SK-N-SH (cell line): ENCODE results near the gene TAPBP. TPM values are rescaled to one million over a fixed set of nuclear protein-coding genes. Genes with fewer than 3 reads are reported as not detected.

Source experiments
- CTCF ChIA-PET: fragments of 300-600, 350-600 bp; formaldehyde crosslinking; extraction: SDS; loops from one replicate; lab custom pipeline; 2021; lab: Yijun Ruan, JAX
- POLR2A ChIA-PET: fragments of 350-600 bp; sonication (Branson Sonifier 250); formaldehyde crosslinking; extraction: SDS; loops from one replicate; lab custom pipeline; 2020; ENCODE audit warnings: antibody characterized with exemption, inconsistent platforms; lab: Yijun Ruan, JAX
- DNase-seq: peaks from one replicate; pipeline ENCODE4 v3.0.0; 2012
- H2AFZ ChIP-seq: fragments of 200-600 bp; sonication (generic); 2 replicates; pipeline ENCODE4 v1.8.1; 2016; ENCODE audit warnings: antibody characterized with exemption, mild to moderate bottlenecking, low read depth
- H3F3A ChIP-seq: fragments of 200-600 bp; sonication (generic); replicated peaks from 2 replicates; pipeline ENCODE3; 2016; ENCODE audit warnings: antibody characterized with exemption, mild to moderate bottlenecking; ENCODE audit not compliant: insufficient read depth
- H3K27ac ChIP-seq, 2 experiments: fragments of 200-500 bp in 1 of 2; fragments of 200-600 bp in 1 of 2; sonication (Bioruptor generic) in 1 of 2; sonication (generic), shearing (Covaris generic) in 1 of 2; 2 replicates each; pipeline versions ENCODE4 v1.5.1 to v1.6.1; 2014 to 2016; ENCODE audit warnings: low read depth in 2 of 2, inconsistent platforms in 1 of 2, low read length in 1 of 2, mild to moderate bottlenecking in 1 of 2, mixed read lengths in 1 of 2
- H3K27me3 ChIP-seq: fragments of 200-600 bp; sonication (generic), shearing (Covaris generic); 2 replicates; pipeline ENCODE4 v1.6.1; 2016; ENCODE audit warnings: mixed run types; ENCODE audit not compliant: insufficient read depth
- H3K36me3 ChIP-seq, 2 experiments: fragments of 200-500 bp in 1 of 2; fragments of 200-600 bp in 1 of 2; sonication (Bioruptor generic) in 1 of 2; sonication (generic) in 1 of 2; replicated peaks in 1 of 2; 2 replicates each; pipeline versions ENCODE3 to v1.5.1; 2014 to 2016; ENCODE audit warnings: low read length in 1 of 2, mild to moderate bottlenecking in 1 of 2; ENCODE audit not compliant: insufficient read depth in 2 of 2, control insufficient read depth in 1 of 2
- H3K4me1 ChIP-seq, 2 experiments: fragments of 200-500 bp in 1 of 2; fragments of 200-600 bp in 1 of 2; sonication (Bioruptor generic) in 1 of 2; sonication (generic), shearing (Covaris generic) in 1 of 2; 2 replicates each; pipeline versions ENCODE4 v1.5.1 to v1.6.1; 2014 to 2016; ENCODE audit warnings: low read depth in 1 of 2, low read length in 1 of 2, mixed run types in 1 of 2; ENCODE audit not compliant: insufficient read depth in 2 of 2, control insufficient read depth in 1 of 2
- H3K4me2 ChIP-seq: fragments of 200-600 bp; sonication (generic), shearing (Covaris generic); 2 replicates; pipeline ENCODE4 v1.6.1; 2017; ENCODE audit warnings: mixed run types
- H3K4me3 ChIP-seq, 2 experiments: fragments of 200-500 bp in 1 of 2; fragments of 200-600 bp in 1 of 2; sonication (Bioruptor generic) in 1 of 2; sonication (generic), shearing (Covaris generic) in 1 of 2; 2 replicates each; pipeline versions ENCODE4 v1.5.1 to v1.8.1; 2014 to 2016; ENCODE audit warnings: low read depth in 2 of 2, inconsistent platforms in 1 of 2, low read length in 1 of 2, mild to moderate bottlenecking in 1 of 2, mixed read lengths in 1 of 2, moderate library complexity in 1 of 2
- H3K79me2 ChIP-seq: fragments of 200-600 bp; sonication (generic); 2 replicates; pipeline ENCODE4 v1.8.1; 2017; ENCODE audit warnings: mild to moderate bottlenecking; ENCODE audit not compliant: insufficient read depth
- H3K9ac ChIP-seq: fragments of 200-600 bp; sonication (generic); 2 replicates; pipeline ENCODE4 v1.6.1; 2017; ENCODE audit warnings: mixed run types
- H3K9me2 ChIP-seq: fragments of 200-600 bp; sonication (generic); 2 replicates; pipeline ENCODE4 v1.6.1; 2017; ENCODE audit warnings: mixed run types
- H3K9me3 ChIP-seq: fragments of 200-600 bp; sonication (generic); 2 replicates; pipeline ENCODE4 v1.6.1; 2017; ENCODE audit warnings: mixed run types, mild to moderate bottlenecking, moderate library complexity
- H4K20me1 ChIP-seq: fragments of 200-600 bp; sonication (generic); 2 replicates; pipeline ENCODE4 v1.6.1; 2017; ENCODE audit warnings: mild to moderate bottlenecking, mixed run types; ENCODE audit not compliant: insufficient read depth
- EZH2phosphoT487 ChIP-seq: fragments of 200-600 bp; sonication (generic); IDR thresholded peaks from 2 replicates; pipeline ENCODE4 v1.6.1; 2017; ENCODE audit warnings: low read depth, mixed run types, mild to moderate bottlenecking, antibody characterized with exemption, moderate library complexity, borderline replicate concordance
- FOSL2 ChIP-seq: IDR thresholded peaks from 2 replicates; pipeline ENCODE4 v1.4.0; 2012; ENCODE audit warnings: low read depth, mild to moderate bottlenecking, moderate library complexity, borderline replicate concordance
- FOXJ3 ChIP-seq: sonication (generic); formaldehyde crosslinking; IDR thresholded peaks from 2 replicates; pipeline ENCODE4 v1.5.1; 2020; ENCODE audit warnings: mild to moderate bottlenecking, missing genetic modification reagents
- FOXM1 ChIP-seq: IDR thresholded peaks from 2 replicates; pipeline ENCODE4 v1.4.0; 2012; ENCODE audit warnings: low read depth, mild to moderate bottlenecking
- GABPA ChIP-seq: IDR thresholded peaks from 2 replicates; pipeline ENCODE4 v1.4.0; 2012; ENCODE audit warnings: low read depth, mild to moderate bottlenecking
- GATA2 ChIP-seq: sonication (generic); formaldehyde crosslinking; IDR thresholded peaks from 2 replicates; pipeline ENCODE4 v1.5.0; 2020; ENCODE audit warnings: mild to moderate bottlenecking, missing genetic modification reagents
- JUND ChIP-seq: IDR thresholded peaks from 2 replicates; pipeline ENCODE4 v1.4.0; 2012
- MEF2A ChIP-seq: IDR thresholded peaks from 2 replicates; pipeline ENCODE4 v1.4.0; 2012; ENCODE audit warnings: low read depth, borderline replicate concordance
- NRF1 ChIP-seq: IDR thresholded peaks from 2 replicates; pipeline ENCODE4 v1.6.1; 2012; ENCODE audit warnings: low read depth, mild to moderate bottlenecking, low read length
- RCOR1 ChIP-seq: fragments of 150-350 bp; IDR thresholded peaks from 2 replicates; pipeline ENCODE4 v1.6.1; 2017; ENCODE audit warnings: antibody characterized with exemption, low read length
- RFX5 ChIP-seq: IDR thresholded peaks from 2 replicates; pipeline ENCODE4 v1.6.1; 2012; ENCODE audit warnings: mild to moderate bottlenecking, improper control_type of control experiment, low read length
- RXRA ChIP-seq: IDR thresholded peaks from 2 replicates; pipeline ENCODE4 v1.4.0; 2012; ENCODE audit warnings: low read depth, mild to moderate bottlenecking, borderline replicate concordance
- SMC3 ChIP-seq: IDR thresholded peaks from 2 replicates; pipeline ENCODE4 v1.6.1; 2012; ENCODE audit warnings: low read depth, low read length, improper control_type of control experiment
- TAF1 ChIP-seq: IDR thresholded peaks from 2 replicates; pipeline ENCODE4 v1.6.1; 2012; ENCODE audit warnings: low read depth, mild to moderate bottlenecking, low read length, moderate library complexity, borderline replicate concordance
- TCF12 ChIP-seq: IDR thresholded peaks from 2 replicates; pipeline ENCODE4 v1.4.0; 2012
- TEAD4 ChIP-seq: IDR thresholded peaks from 2 replicates; pipeline ENCODE4 v1.4.0; 2012; ENCODE audit warnings: mild to moderate bottlenecking, borderline replicate concordance; ENCODE audit not compliant: insufficient read depth
- YY1 ChIP-seq: IDR thresholded peaks from 2 replicates; pipeline ENCODE4 v1.4.0; 2012; ENCODE audit warnings: low read depth, mild to moderate bottlenecking
- WGBS: methylation state at CpG from one replicate; pipeline ENCODE4 v1.1.6; 2017; ENCODE audit warnings: low lambda C conversion rate; 5-methylcytosine and 5-hydroxymethylcytosine counted together
- polyA plus RNA-seq, 3 experiments: library from polyadenylated mRNA; depleted of rRNA; stranded (reverse); fragments of >200 nt; gene quantifications; 2 replicates each; pipeline ENCODE4 v1.2.3, GENCODE V29; 2012
- TF ChIP-seq, protein P1 (sequence below): IDR thresholded peaks from 2 replicates; pipeline ENCODE4 v1.4.0; 2012; ENCODE audit warnings: low read depth
- TF ChIP-seq, protein P2 (sequence below): IDR thresholded peaks from 2 replicates; pipeline ENCODE4 v1.4.0; 2012; ENCODE audit warnings: low read depth, borderline replicate concordance
- TF ChIP-seq, protein P3 (sequence below): fragments of 150-350 bp; IDR thresholded peaks from 2 replicates; pipeline ENCODE4 v1.6.1; 2016; ENCODE audit warnings: mild to moderate bottlenecking, low read depth, low read length
- TF ChIP-seq, protein P4 (sequence below): fragments of 150-350 bp; IDR thresholded peaks from 2 replicates; pipeline ENCODE4 v1.6.1; 2017; ENCODE audit warnings: antibody characterized with exemption, low read length, low read depth, borderline replicate concordance
- TF ChIP-seq, protein P5 (sequence below): IDR thresholded peaks from 2 replicates; pipeline ENCODE4; 2012

Gene TAPBP
- polyA plus RNA-seq, 1 of the 3 experiments (the other 2 are of a cell fraction), result 44.5 TPM

DNA sequence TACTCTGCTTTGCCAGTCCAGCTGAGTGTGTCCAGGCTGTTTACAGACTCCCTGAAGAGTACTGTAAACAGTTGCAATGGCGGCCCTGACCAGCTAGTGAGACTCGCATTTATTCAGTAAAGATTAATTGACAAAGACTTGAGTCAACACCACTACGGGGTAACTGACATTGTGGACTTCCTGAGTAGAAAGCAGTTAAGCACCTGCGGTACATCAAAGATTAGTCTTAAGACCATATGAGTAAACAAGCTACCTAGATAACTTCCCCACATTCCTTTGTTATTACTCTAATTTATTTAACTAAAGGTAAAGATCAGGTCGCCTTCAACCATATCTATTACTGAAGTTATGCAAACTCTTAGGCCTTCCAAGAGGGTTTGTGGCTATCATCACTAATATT lies 54.8 kb downstream of the TAPBP start:
- Histone ChIP-seq H3K9me2 (no peaks in the 10 kb centered on the region), H3K27ac (no peak overlapping the region), H3K9ac (no peak overlapping the region), H3K9me3 (no peaks in the 10 kb centered on the region), H2AFZ (no peak overlapping the region), H3K4me1 (no peaks in the 10 kb centered on the region; a peak in 1 of 4 replicates), H4K20me1 (no peaks in the 10 kb centered on the region), H3K4me2 (no peak overlapping the region), H3K27me3 (no peaks in the 10 kb centered on the region), H3K79me2 (no peaks in the 10 kb centered on the region), H3K36me3 (peaks cover 12 to 39% of the 10 kb centered on the region in 2 experiments), H3F3A (no peaks in the 10 kb centered on the region), H3K4me3 (no peak overlapping the region)
- no peak for TF ChIP-seq RXRA
- no peak for TF ChIP-seq GATA2 (CRISPR knock-in tag)
- TF ChIP-seq, protein P1, sequence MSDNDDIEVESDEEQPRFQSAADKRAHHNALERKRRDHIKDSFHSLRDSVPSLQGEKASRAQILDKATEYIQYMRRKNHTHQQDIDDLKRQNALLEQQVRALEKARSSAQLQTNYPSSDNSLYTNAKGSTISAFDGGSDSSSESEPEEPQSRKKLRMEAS, result no peak
- no peak for TF ChIP-seq EZH2phosphoT487
- no peak for TF ChIP-seq TCF12
- TF ChIP-seq, protein P2, sequence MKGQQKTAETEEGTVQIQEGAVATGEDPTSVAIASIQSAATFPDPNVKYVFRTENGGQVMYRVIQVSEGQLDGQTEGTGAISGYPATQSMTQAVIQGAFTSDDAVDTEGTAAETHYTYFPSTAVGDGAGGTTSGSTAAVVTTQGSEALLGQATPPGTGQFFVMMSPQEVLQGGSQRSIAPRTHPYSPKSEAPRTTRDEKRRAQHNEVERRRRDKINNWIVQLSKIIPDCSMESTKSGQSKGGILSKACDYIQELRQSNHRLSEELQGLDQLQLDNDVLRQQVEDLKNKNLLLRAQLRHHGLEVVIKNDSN, result no peak
- TF ChIP-seq, protein P3, sequence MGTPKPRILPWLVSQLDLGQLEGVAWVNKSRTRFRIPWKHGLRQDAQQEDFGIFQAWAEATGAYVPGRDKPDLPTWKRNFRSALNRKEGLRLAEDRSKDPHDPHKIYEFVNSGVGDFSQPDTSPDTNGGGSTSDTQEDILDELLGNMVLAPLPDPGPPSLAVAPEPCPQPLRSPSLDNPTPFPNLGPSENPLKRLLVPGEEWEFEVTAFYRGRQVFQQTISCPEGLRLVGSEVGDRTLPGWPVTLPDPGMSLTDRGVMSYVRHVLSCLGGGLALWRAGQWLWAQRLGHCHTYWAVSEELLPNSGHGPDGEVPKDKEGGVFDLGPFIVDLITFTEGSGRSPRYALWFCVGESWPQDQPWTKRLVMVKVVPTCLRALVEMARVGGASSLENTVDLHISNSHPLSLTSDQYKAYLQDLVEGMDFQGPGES, result no peak
- TF ChIP-seq FOXM1, result no peak
- TF ChIP-seq YY1, result no peak
- TF ChIP-seq, protein P4, sequence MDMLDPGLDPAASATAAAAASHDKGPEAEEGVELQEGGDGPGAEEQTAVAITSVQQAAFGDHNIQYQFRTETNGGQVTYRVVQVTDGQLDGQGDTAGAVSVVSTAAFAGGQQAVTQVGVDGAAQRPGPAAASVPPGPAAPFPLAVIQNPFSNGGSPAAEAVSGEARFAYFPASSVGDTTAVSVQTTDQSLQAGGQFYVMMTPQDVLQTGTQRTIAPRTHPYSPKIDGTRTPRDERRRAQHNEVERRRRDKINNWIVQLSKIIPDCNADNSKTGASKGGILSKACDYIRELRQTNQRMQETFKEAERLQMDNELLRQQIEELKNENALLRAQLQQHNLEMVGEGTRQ, result no peak
- no peak for TF ChIP-seq TEAD4
- TF ChIP-seq RFX5, result no peak
- TF ChIP-seq TAF1, result no peak
- TF ChIP-seq FOXJ3 (CRISPR knock-in tag), result no peak
- no peak for TF ChIP-seq FOSL2
- CTCF ChIA-PET, result interaction anchor here (1.2 to 4.8 kb wide), 2 partner anchors 10 to 12 kb away, joined by 4 to 25 read pairs; partner anchors contain the start of genes RPS18 and VPS52
- POLR2A ChIA-PET, result no interaction called here
- no peak for DNase-seq
- WGBS, result 97% methylated on average over 5 of the region's 5 CpGs

DNA sequence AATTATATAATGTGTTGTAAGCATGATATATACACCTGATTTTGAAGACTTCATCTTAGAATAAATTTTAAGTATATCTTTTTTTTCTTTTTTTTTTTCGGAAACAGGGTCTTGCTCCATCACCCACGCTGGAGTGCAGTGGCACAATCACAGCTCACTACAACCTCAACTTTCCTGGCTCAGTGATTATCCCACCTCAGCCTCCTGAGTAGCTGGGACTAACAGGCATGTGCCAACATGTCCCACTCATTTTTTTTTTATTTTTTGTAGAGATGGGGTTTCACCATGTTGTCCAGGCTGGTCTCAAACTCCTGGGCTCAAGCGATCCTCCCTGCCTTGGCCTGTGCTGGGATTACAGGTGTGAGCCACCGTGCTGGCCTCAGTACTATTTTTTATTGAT lies 59.3 kb downstream of the TAPBP start:
- no peaks in the 10 kb centered on the region for H4K20me1 ChIP-seq
- no peaks in the 10 kb centered on the region for H3K27me3 ChIP-seq
- H3K4me2 ChIP-seq, result no peak overlapping the region
- WGBS, result 96% methylated on average over 4 of the region's 4 CpGs
- no peak overlapping the region for H3K4me3 ChIP-seq
- H3K27ac ChIP-seq, result no peak overlapping the region
- H3F3A ChIP-seq, result peaks cover 32% of the 10 kb centered on the region
- peaks cover 12 to 21% of the 10 kb centered on the region in 2 experiments; a peak in 3 of 4 replicates for H3K4me1 ChIP-seq
- DNase-seq, result no peak
- ChIA-PET CTCF (interaction anchor here (0.6 to 1.6 kb wide), 6 partner anchors 17 to 416 kb away, joined by 3 to 4 read pairs (median 3); partner anchors contain the start of genes RPS18, TAP2 and VPS52), POLR2A (interaction anchor here (0.6 to 1.5 kb wide), 2 partner anchors 17 to 44 kb away, joined by 3 read pairs; partner anchors contain the start of genes RPS18 and VPS52)
- H3K9me3 ChIP-seq, result no peaks in the 10 kb centered on the region
- peaks cover 10% of the 10 kb centered on the region; the same call in 1 of the 2 replicates for H3K79me2 ChIP-seq
- no peak overlapping the region for H3K9ac ChIP-seq
- H3K9me2 ChIP-seq, result no peaks in the 10 kb centered on the region
- peaks cover 7 to 33% of the 10 kb centered on the region in 2 experiments for H3K36me3 ChIP-seq
- H2AFZ ChIP-seq, result no peak overlapping the region
- no peak for TF ChIP-seq MEF2A
- no peak for TF ChIP-seq GABPA
- TF ChIP-seq SMC3, result no peak
- TF ChIP-seq, protein P3, result no peak
- TF ChIP-seq TEAD4, result no peak
- no peak for TF ChIP-seq EZH2phosphoT487
- no peak for TF ChIP-seq YY1
- no peak for TF ChIP-seq RCOR1
- no peak for TF ChIP-seq FOXJ3 (CRISPR knock-in tag)
- no peak for TF ChIP-seq NRF1
- no peak for TF ChIP-seq RFX5
- no peak for TF ChIP-seq JUND
- TF ChIP-seq, protein P4, result no peak
- TF ChIP-seq TCF12, result no peak
- TF ChIP-seq, protein P5, sequence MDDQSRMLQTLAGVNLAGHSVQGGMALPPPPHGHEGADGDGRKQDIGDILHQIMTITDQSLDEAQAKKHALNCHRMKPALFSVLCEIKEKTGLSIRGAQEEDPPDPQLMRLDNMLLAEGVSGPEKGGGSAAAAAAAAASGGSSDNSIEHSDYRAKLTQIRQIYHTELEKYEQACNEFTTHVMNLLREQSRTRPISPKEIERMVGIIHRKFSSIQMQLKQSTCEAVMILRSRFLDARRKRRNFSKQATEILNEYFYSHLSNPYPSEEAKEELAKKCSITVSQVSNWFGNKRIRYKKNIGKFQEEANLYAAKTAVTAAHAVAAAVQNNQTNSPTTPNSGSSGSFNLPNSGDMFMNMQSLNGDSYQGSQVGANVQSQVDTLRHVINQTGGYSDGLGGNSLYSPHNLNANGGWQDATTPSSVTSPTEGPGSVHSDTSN, result no peak
